Stimulated activated CD4-positive, alpha-beta T cell treated with anti-CD3 and anti-CD28 coated beads, Interleukin-1b, Interleukin-23, amount 100 ng/mL, for 1 hour (primary cell): ENCODE results near the gene BTLA.
"Not testable (repeated sequence)": the region's sequence is repeated elsewhere in the genome, so short reads cannot be mapped to it uniquely, and the experiment has no call there.

Experiments
- DNase-seq, 2 donors: peaks; one replicate each; pipeline ENCODE4 v3.0.0-alpha.2; 2020; ENCODE audit warnings: low read depth in 2 of 2

BTLA gene

DNA sequence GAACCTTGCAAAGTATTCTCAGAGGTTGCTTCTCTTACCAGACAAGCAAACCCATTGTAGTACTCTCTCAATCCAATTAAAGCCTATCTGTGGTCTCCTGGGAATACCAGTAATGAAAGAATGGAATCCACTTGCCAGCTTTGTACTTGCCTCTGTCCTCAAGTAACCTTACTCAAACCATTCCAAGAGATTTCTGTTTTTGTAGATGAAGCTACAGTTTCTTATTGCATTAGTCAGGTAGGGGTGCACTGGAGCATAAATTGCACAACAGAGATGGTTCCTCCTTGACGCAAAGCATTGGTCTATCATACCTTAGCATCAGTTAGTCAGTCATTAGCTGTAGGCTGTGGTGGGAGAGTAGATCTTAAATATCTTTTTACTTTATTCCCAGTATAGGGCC, 52.9 kb downstream of the BTLA start:
- DNase-seq: no peak

DNA sequence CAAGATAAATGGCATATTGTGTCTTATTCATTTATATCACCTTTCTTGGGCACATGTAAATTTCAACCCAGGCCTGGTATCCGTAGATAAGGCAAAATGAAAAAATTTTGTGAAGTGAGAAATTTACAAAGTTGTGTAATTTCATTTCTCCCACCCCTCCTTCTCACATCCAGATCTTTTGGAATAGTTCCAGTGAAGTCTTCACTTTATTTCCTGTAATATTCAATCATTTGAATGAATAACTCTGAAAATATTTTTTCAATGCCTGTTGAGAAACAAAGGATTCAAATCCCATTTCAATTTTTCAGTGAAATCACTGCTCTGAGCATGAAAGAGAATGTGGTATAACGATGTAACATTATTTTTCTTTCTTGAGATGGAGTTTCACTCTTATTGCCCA, 53.4 kb downstream of the BTLA start:
- no peak for DNase-seq

DNA sequence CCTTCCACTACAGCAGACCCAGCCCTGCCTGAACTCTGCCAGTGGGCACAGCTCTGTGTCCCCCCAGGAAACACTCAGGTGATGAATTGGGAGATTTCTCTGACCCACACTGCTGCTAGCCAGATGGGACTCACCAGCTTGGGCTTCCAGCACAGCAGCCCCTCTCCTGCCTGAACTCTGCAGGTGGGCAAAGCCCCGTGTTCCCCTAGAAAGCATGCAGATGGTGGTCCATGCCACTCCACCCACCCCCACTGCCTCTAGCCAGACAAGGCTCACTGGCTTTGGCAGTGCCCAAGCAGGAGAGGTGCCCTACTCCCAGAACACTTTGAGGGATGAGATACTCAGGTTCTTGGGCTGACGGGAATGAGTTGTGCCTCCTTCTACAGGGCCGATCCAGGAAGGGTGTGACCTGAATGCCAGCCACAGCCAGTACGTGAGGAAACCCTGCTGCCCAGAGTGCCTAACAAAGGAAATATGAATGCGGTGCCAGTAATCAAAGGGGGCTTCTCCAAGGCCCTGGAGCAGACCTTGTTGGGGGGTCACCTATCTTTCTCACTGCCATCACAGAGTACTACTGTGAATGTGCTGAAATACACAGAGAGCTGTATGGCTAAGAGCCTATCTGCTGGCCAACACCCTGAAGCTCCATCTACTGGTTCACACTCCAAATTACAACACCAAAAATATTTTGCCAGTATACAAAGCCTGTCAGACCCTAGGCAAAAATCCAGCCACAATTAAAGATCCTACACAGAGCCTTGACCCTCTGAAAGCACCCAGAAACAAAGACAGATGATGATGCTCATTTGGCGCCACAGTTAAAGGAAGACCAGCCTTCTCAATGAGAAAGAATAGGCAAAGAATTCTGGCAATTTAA, 61.9 kb downstream of the BTLA start:
- no peak for DNase-seq

DNA sequence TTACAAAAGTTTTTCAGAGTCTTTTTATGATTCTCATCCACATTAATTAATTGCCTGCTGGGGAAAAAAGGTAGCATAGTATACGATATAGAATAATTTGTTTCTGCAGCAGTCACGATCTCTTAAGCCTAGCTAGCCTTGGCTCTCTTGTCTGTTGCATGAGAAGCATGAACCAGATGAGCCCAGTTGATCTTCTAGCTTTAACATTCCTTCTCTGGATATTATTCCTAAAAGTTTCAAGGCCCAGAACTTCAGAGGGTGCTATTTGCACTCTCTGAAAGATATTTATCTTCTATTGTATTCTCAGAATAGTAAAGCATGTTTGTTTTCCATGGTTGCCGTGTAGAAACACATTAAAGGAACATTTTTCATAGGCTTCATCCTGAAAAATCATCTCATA, 69.3 kb downstream of the BTLA start:
- no peak for DNase-seq

DNA sequence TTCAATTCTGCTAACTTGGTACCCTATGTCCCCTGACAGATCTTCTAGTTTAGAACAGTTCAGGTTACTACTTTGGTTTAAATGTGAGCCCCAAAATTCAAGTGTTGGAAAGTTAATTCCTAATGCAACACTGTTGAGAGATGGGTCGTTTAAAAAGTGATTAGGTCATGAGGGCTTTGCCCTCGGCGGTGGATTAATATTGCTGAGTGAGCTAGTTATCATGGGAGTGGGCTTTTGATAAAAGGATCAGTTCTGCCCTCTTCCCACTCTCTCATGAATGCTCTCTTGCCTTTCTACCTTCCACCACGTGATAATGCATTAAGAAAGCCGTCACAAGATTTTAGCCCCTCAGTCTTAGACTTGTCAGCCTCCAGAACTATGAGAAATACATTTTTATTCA, 72.1 kb downstream of the BTLA start:
- no peak for DNase-seq

DNA sequence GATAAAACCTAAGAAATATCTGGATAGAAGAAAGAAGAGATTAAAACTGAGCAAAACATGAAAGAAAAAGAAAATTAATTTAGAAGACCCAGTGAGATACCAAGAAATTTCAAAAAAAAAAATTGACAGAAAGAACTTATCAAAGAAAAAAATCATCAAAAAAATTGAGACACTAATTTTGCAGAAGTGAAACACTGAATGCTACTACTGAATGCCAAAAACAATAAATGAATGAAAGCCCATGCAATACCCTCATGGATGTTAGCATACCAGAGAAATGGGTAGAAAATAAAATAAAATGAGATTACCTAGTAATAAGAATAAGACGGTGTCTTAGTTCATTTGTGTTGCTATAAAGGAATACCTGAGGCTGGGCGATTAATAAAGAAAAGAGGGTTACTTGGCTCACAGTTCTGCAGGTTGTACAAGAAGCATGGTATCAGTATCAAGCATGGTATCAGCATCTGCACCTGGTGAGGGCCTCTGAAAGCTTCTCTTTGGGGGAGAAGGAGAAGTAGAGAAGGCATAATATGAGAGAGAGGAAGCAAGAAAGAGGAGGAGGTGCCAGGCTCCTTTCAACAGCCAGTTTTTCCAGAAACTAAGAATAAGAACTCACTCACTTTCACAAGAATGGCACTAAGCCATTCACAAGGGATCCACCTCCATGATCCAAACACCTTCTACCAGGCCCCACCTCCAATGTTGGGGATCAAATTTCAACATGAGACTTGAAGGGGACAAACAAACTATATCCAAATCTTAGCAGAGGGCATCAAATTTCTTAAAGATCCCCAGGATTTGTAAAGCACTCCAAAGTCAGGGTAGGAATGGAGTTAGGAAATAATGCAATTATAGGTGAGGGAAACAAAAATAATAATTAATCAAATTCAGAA, 73.2 kb downstream of the BTLA start:
- no peak for DNase-seq

DNA sequence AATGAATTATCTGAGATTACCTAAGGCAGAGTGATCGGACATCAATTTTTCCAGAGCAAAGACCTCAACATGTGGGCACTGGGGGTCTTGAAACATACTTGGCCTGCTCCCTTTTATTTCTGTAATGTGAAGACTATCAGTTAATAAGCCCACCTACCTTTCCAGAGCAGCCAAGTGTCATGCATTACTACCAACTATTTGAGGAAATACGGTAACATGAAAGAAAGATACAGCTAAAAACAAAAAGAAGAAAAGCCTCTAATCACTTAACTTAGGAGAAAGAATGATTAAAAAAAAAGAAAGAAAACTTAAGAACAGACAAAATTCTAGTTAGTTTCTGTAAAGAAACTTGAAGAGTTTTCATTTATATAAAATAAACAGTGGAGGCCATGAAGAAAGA, 73.9 kb downstream of the BTLA start:
- DNase-seq: no peak

DNA sequence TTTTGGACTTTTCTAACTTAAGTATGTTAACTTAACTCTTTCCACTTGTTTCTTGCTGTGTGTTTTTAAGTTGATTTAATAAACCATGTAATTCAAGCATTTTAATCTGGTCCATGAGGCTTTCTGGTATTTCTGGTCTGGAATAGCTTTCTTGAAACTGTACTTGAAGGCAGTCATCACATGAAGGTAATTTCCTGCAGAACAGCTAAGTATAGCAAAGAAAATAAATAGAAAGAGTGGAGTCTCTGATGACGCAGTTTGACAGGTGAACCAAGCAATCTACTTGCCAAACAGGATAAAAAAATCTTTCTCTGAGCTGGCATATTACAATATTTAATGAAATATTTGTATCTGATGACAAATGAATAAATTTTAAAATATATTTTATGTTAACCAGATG, 74.9 kb downstream of the BTLA start:
- no peak for DNase-seq

DNA sequence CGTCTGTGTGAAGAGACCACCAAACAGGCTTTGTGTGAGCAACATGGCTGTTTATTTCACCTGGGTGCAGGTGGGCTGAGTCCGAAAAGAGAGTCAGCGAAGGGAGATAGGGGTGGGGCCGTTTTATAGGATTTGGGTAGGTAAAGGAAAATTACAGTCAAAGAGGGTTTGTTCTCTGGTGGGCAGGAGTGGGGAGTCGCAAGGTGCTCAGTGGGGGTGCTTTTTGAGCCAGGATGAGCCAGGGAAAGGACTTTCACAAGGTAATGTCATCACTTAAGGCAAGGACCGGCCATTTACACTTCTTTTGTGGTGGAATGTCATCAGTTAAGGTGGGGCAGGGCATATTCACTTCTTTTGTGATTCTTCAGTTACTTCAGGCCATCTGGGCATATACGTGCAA, 76.4 kb downstream of the BTLA start:
- DNase-seq: not testable (repeated sequence)

DNA sequence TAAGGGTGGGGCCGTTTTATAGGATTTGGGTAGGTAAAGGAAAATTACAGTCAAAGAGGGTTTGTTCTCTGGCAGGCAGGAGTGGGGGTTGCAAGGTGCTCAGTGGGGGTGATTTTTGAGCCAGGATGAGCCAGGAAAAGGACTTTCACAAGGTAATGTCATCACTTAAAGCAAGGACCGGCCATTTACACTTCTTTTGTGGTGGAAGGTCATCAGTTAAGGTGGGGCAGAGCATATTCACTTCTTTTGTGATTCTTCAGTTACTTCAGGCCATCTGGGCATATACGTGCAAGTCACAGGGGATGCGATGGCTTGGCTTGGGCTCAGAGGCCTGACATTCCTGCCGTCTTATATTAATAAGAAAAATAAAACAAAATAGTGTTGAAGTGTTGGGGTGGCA, 80.7 kb downstream of the BTLA start:
- DNase-seq: not testable (repeated sequence)

DNA sequence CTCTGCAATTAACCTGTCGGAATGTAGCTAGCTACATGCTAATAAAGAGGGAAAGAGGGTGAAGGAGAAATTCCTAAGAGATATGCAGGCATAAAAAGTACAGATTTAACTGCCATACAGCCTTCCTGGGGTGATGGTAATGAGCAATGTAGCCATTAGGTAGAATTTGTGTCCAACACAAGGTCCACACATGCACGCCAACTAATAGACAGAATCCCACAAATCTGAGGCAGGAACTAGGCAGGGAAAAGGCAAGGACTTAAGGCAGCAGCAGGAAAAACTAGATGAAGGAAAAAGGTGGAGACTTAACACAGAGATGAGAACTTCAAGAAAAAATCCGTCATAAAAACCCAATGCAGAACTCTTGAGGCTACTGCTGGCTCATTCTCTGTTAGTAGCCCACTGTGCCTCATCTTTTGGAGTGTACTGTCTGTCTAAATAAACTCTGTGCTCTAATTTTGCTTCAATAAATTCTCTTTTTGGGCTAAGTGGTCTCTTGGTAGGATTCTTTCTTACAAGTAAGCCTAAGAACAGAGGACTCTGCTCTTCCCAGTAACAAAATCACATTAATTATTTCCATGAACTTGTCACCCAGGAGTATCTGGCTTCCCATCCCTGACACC, 81.5 kb downstream of the BTLA start:
- no peak for DNase-seq

DNA sequence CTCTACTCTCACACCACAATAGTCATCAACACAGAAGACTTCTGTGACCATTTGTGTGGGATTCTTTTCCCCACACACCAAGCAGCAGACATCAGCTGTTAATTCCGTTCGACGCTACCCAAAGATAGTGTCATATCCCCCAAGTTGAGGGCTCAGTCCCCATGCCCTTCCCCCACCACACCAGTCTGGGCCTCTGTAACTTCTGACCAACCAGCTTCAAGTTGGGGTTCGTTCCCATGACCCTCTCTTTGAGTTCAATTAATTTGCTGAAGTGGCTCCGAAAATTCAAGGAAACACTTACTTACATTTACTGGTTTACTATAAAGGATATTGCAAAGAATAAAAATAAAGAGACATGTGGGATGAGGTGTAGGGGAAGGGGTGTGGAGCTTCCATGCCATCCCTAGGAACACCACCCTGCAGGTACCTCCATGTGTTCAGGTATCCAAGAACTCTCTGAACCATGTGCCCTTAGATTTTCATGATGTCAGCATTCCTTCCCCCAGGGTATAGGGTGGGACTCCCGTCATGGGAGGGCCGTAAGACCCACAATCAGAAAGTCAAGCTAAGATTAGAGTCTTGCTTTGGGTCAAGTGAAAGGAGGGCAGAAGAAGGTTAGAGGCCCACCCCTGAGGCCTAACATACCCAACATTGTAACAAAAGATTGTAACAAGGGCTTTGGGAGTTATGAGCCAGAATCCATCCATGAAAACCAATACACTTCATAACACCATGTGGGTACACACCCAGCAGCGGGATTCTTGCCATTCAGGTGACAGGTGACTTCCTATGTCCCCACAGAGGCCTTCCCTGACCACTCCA, 82.7 kb downstream of the BTLA start:
- DNase-seq: no peak

DNA sequence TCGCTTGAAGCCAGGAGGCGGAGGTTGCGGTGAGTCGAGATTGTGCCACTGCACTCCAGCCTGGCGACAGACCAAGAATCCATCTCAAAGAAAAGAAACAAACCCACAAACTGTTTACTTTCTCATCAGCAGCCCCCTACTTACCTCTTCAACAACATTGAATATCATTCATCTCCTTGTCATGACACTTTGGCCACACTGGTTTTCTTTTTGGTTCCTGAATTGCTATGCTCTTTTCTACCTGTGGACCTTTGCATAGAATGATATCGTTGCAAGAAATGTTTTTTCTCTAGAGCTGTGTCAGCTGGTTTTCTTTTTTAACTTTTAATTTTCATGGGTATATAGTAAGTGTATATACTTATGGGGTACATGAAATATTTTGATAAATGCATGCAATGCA, 83.9 kb downstream of the BTLA start:
- no peak for DNase-seq
